HG03139 (cell line): ENCODE data around the gene CEP295NL.
"Not testable (repeated sequence)": the region's sequence is repeated elsewhere in the genome, so short reads cannot be mapped to it uniquely, and the experiment has no call there.

ENCODE experiments used
- ATAC-seq: cut with Tn5 transposase; IDR thresholded peaks from one replicate; pipeline ENCODE4 v1.9.1; 2021; ENCODE audit not compliant: unreplicated experiment

CEP295NL gene

DNA sequence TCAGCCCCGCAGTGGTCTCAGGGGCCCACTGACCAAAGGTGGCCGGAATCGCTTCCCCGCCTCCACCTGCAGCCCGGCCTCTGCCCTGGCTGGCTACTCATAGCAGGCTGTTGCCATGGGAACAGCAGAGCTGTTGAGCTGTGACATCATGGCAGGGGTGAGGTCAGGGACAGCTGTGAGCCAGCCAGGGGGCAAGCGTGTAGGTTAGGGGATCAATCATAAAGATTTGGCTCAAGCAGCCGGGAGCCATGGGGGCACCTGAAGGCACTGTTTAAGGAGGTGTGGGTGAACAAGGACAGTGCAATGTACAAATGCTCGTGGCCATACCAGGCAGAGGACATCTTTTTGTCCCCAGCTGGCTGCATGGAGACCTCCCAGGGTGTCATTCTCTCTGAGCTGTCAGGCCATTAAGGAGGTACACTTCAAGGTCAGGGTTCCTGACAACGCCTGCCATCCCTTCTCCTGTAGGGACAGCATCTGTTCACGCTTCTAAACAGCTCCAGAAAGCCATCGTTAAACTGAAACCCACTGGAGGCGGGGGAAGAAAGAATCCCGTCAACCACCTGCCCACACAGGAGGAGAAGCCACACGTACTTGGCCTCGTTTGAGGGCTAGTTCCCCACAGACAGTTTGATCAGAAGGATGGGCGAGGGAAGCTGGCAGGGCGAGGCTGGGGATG is at the start of gene CEP295NL:
Gene CEP295NL, minus strand, starts transcription at position 101 of the 679 bp plus-strand sequence. CDS start 1,373 bp downstream, outside the sequence.
- ATAC-seq, result no peak

- no peak for ATAC-seq
Observed at GRCh38 chr17:78952706-78953105, 49.7 kb upstream of the CEP295NL start.

- no peak for ATAC-seq
Observed at GRCh38 chr17:78951967-78952551, 49.1 kb upstream of the CEP295NL start.

GRCh38 chr17:78950870-78951269 is 47.9 kb upstream of the CEP295NL start:
- ATAC-seq, result no peak

DNA sequence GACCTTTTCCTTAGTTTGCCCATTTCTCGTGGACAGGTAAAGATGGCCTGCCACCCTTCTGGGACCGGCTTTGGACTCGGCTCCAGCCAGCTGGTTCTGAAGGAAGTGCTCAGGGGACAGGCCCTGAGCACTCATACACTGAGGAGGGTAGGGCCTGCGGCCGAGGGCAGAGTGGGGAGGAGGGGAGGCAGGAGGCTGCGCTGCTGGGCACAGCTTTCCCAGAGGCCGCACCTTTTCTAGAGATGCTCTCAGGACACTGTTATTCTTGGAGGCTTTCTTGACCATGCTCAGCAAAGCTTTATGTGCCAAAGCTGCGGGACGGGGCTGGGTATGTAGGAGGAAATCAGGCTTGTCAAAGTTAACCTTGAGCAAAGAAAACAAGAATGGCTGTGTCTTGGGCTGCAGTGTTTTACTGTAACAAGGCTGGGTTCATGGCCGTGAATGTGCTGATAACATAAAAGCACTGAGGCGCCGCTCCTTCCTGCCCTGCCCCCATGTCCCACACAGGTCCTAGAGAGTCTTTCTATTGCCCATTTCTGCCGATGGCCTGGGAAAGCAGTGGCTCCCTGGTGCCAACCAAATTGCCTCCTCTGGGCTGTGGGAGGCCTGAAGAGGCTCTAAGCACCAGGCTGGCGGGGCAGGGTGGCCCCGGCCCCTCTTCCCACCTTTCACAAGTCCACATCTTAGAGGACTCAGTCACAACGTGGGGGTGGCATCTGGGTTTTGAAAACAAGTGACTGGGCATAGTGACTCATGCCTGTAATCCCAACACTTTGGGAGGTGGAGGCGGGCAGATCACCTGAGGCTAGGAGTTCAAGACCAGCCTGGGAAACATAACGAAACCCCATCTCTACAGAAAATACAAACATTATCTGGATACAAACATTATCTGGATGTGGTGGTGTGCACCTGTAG is 44.5 kb upstream of the CEP295NL start:
- no peak for ATAC-seq

- ATAC-seq, result no peak
Observed at GRCh38 chr17:78946631-78947030, 43.6 kb upstream of the CEP295NL start.

- ATAC-seq, result no peak
Observed at GRCh38 chr17:78946131-78946530, 43.1 kb upstream of the CEP295NL start.

GRCh38 chr17:78945455-78945854 is 42.5 kb upstream of the CEP295NL start:
- not testable (repeated sequence) for ATAC-seq

DNA sequence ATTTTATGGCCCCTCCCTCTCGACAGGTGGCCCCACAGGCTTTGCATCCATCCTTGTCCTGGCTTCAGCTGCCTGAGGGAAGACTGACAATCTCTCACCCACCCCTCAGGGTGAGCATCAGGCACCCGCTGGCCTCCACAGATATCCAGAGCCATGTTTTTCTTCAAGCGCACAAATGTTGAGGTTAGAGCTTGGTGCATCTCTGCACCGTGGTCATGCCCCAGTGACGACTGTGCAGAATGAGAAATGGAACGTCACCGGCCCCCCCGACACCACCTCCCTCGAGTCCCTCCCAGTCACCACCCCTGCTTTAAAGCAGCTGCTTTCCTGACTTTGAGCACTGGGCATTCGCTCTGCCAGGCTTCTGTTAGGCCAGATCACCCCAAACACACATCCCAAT is 42.0 kb upstream of the CEP295NL start:
- ATAC-seq, result no peak

DNA sequence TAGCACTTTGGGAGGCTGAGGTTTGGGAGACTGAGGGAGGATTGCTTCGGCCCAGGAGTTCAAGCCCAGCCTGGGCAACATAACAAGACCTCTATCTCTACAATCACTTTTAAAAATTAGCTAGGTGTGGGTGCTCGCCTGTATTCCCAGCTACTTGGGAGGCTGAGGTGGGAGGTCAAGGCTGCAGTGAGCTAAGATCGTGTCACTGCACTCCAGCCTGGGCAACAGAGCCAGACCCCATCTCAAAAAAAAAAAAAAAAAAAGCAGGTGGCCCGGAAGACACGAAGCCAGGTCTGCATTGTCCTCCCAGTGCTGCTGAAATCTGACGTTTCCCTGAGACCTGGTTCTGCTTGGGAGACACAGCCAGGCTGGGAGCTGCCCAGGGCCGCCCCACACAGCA is 41.0 kb upstream of the CEP295NL start:
- no peak for ATAC-seq

GRCh38 chr17:78940708-78941107 is 37.7 kb upstream of the CEP295NL start:
- ATAC-seq, result no peak

- ATAC-seq, result no peak
Observed at GRCh38 chr17:78940258-78940657, 37.3 kb upstream of the CEP295NL start.

- no peak for ATAC-seq
Observed at GRCh38 chr17:78939615-78940014, 36.6 kb upstream of the CEP295NL start.

DNA sequence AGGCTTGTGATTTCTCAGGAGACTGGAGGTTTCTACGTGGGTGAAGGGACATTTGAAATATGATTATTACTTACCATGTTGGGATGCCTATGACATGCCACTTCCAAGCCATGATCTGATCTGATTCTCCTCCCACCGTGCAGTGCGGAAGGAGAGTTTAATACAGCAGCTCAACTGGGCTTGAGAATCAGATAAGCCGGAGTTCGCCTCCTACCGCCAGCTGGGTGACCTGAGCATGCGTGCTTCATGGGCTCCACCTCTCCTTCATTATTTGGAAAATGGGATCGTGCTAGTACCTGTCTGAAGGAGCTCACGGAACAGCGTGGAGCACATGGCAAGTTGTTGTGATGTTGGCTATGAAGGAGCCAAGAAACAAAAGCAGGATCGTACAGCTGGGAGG is 34.6 kb upstream of the CEP295NL start:
- no peak for ATAC-seq

- no peak for ATAC-seq
Observed at GRCh38 chr17:78935419-78936323, 32.7 kb upstream of the CEP295NL start.

- no peak for ATAC-seq
Observed at GRCh38 chr17:78934681-78935418, 31.8 kb upstream of the CEP295NL start.

- ATAC-seq, result no peak
Observed at GRCh38 chr17:78933959-78934568, 31.1 kb upstream of the CEP295NL start.

GRCh38 chr17:78933025-78933958 is 30.3 kb upstream of the CEP295NL start:
- no peak for ATAC-seq
